ENCODE results near the gene DCTN3.

DCTN3 gene

DNA sequence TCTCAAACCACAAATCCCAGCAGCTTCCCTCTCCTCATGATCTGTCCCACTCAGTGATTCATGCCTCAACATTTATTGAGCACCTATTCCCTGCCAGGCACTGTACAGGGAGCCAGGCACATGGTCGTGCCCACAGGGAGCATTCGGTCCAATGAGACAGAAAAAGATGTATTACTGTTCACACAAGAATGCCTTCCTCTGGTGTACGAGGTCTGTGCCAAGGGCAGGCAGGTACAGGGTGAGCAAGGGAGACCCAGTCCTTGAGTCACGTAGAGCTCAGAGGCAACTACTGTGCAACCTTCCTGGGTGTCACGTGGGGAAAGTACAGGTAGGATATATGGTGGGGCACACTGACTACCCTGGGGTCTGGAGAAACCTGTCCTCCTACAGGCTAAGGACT is 35.3 kb downstream of the DCTN3 start:
- H3K9me3 ChIP-seq, result no peaks in the 10 kb centered on the region
- peaks cover 7% of the 10 kb centered on the region; the same call in 1 of the 2 replicates for H3K36me3 ChIP-seq
- DNase-seq, result no peak
- peaks cover 53% of the 10 kb centered on the region for H3K4me1 ChIP-seq
- TF ChIP-seq, protein P1, sequence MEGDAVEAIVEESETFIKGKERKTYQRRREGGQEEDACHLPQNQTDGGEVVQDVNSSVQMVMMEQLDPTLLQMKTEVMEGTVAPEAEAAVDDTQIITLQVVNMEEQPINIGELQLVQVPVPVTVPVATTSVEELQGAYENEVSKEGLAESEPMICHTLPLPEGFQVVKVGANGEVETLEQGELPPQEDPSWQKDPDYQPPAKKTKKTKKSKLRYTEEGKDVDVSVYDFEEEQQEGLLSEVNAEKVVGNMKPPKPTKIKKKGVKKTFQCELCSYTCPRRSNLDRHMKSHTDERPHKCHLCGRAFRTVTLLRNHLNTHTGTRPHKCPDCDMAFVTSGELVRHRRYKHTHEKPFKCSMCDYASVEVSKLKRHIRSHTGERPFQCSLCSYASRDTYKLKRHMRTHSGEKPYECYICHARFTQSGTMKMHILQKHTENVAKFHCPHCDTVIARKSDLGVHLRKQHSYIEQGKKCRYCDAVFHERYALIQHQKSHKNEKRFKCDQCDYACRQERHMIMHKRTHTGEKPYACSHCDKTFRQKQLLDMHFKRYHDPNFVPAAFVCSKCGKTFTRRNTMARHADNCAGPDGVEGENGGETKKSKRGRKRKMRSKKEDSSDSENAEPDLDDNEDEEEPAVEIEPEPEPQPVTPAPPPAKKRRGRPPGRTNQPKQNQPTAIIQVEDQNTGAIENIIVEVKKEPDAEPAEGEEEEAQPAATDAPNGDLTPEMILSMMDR (IDR thresholded peaks at IDR 0.05; ENCODE audit: low read depth, low read length), result no peak
- no peak overlapping the region for H3K4me3 ChIP-seq (ENCODE audit: low read depth, low read length)
- H3K27me3 ChIP-seq, result no peaks in the 10 kb centered on the region

DNA sequence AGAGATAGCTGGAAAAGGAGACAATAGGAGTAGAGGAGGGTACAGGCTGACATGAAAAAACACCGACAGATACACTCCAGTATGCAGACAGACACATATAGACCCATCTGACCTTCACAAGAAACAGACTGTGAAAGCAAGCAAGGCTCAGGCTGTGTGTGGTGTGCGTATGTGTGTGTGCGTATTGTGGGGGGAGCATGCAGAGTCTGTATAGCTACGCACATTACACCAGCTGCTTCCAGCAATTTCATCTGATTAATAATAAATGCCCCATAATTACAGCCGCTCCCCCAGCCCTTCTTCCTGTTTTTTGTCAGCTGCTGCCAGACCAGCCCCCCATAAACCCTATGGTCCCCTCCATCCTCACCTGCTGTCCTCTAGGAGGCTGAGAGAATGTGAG is 37.5 kb downstream of the DCTN3 start:
- TF ChIP-seq, protein P1 (IDR thresholded peaks at IDR 0.05; ENCODE audit: low read depth, low read length), result no peak
- H3K4me1 ChIP-seq, result peaks cover 67% of the 10 kb centered on the region
- no peaks in the 10 kb centered on the region for H3K27me3 ChIP-seq
- H3K36me3 ChIP-seq, result peaks cover 7% of the 10 kb centered on the region; the same call in 1 of the 2 replicates
- no peak overlapping the region for H3K4me3 ChIP-seq (ENCODE audit: low read depth, low read length)
- peak; percentile 44 for DNase-seq
- no peaks in the 10 kb centered on the region for H3K9me3 ChIP-seq

DNA sequence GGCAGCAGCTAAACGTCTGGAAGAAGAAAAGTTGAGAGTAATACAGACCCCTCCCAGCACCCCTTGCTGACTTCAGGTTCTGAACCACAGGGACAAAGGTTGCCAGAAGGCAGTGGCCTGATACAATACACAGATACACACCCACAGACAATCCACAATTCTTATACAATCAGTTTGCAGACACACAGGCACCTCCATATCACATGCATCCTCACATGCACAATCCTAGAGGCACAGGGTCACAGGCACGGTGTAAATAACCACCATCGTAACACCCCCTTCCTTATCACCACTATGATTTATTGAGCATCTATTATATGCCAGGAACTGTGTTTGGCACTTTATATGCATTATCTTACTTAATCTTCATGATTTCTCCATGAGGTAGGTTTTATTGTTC is 39.0 kb downstream of the DCTN3 start:
- DNase-seq, result no peak
- TF ChIP-seq, protein P1 (IDR thresholded peaks at IDR 0.05; ENCODE audit: low read depth, low read length), result no peak
- Histone ChIP-seq H3K9me3 (no peaks in the 10 kb centered on the region), H3K27me3 (no peaks in the 10 kb centered on the region), H3K4me3 (ENCODE audit: low read depth, low read length) (no peak overlapping the region), H3K36me3 (peaks cover 11% of the 10 kb centered on the region), H3K4me1 (peaks cover 76% of the 10 kb centered on the region)

DNA sequence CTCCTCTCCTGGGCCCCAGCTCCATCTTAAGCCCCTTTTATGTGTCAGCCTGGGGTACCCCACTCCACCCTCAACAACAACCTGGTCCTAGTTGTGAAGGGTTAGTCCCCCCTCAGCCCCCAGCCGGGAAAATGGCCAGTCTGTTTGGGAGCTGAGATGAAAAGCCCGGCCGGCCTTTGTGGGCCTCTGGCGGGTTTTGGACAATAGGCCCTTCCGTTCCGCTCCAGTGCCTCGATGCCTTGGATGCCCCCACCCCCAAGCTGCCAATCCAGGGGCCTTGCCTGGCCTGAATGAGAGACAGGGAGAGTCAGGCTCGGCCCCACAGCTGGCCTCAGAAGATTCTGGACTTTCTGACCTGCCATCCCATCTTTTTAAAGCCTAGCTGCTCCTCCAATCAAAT is 39.9 kb downstream of the DCTN3 start:
- Histone ChIP-seq H3K4me1 (peaks cover 75% of the 10 kb centered on the region), H3K9me3 (no peaks in the 10 kb centered on the region), H3K4me3 (ENCODE audit: low read depth, low read length) (no peak overlapping the region), H3K36me3 (peaks cover 16% of the 10 kb centered on the region), H3K27me3 (no peaks in the 10 kb centered on the region)
- TF ChIP-seq, protein P1 (IDR thresholded peaks at IDR 0.05; ENCODE audit: low read depth, low read length), result no peak
- DNase-seq, result peak; percentile 56

DNA sequence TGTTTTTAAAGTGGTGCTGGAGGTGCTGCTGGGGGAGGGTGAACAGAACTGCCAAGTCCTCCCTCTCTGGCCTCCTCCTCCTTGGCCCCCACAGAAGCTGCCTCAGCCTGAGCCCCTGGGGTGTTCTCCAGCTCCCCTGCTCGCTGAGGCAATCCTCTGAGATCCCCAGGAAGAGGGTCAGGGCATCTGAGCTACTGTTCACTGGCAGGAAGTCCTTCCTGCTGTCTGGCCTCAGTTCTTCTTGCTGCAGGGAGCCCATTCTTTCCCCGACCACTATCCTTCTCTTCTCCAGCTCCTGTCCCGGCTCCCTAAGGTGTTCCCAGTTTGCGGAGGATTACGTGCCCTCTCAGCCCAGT is 40.5 kb downstream of the DCTN3 start:
- Histone ChIP-seq H3K9me3 (no peaks in the 10 kb centered on the region), H3K4me1 (peaks cover 75% of the 10 kb centered on the region), H3K4me3 (ENCODE audit: low read depth, low read length) (no peak overlapping the region), H3K27me3 (no peaks in the 10 kb centered on the region), H3K36me3 (peaks cover 21% of the 10 kb centered on the region)
- no peak for DNase-seq
- TF ChIP-seq, protein P1 (IDR thresholded peaks at IDR 0.05; ENCODE audit: low read depth, low read length), result no peak

DNA sequence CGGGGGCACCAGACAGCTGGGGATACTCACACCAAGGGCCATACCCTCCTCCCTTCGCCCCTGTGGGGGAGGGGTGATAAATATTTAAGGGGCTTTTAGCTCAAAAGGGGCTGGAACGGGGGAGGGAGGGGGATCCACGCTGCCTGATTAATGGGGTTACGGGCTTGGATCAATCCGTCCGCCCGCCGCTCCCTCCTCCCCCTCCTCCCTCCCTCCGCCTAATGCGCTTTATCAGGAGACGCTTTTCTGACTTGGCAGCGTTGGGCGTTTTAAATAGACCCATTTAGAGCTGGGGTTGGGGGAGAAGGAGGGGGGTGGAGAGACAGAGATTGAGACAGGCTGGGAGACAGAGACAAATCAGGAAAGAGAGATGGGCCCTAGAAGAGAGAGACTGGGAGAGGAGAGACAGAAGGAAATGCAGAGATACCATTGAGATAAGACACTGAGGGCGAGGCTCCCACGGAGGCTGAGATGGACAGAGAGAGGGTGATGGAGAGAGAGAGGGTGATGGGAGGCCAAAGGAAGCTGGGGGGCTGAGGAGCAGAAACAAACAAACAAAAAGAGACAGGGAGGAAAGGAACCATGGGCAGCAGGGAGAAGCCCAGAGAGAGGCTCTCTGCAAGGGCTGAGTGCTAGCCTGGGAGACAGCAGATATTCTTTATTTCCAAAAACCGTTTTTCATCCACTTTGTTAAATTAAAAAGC is 41.0 kb downstream of the DCTN3 start:
- Histone ChIP-seq H3K4me1 (peaks cover 74% of the 10 kb centered on the region), H3K27me3 (no peaks in the 10 kb centered on the region), H3K9me3 (no peaks in the 10 kb centered on the region), H3K36me3 (peaks cover 26% of the 10 kb centered on the region), H3K4me3 (ENCODE audit: low read depth, low read length) (peak overlapping the region; percentile 52)
- DNase-seq, result peak; percentile 80
- TF ChIP-seq, protein P1 (IDR thresholded peaks at IDR 0.05; ENCODE audit: low read depth, low read length), result no peak
